MM.1S (cell line): ENCODE data around the gene ALDH5A1.

ENCODE experiments used
- DNase-seq: peaks from one replicate; pipeline ENCODE4 v3.0.0-alpha.2; 2015
- H2AFZ ChIP-seq: fragments of 300-600 bp; sonication (generic); 2 replicates; pipeline ENCODE4 v1.6.0; 2016; ENCODE audit warnings: antibody characterized with exemption, low read length
- H3F3A ChIP-seq: fragments of 300-600 bp; sonication (generic); 2 replicates; pipeline ENCODE4 v1.6.1; 2016; ENCODE audit warnings: mild to moderate bottlenecking, antibody characterized with exemption, low read length, moderate library complexity, mixed read lengths; ENCODE audit not compliant: insufficient read depth
- H3K27ac ChIP-seq: fragments of 300-600 bp; sonication (generic); 2 replicates; pipeline ENCODE4 v1.5.1; 2016; ENCODE audit warnings: mild to moderate bottlenecking, low read length
- H3K27me3 ChIP-seq: fragments of 300-600 bp; sonication (generic); replicated peaks from 2 replicates; pipeline ENCODE4 v1.6.0; 2016; ENCODE audit warnings: low read length; ENCODE audit not compliant: insufficient read depth
- H3K36me3 ChIP-seq: fragments of 300-600 bp; sonication (generic); replicated peaks from 2 replicates; pipeline ENCODE4 v1.6.1; 2016; ENCODE audit warnings: mild to moderate bottlenecking, low read length, mixed read lengths; ENCODE audit not compliant: insufficient read depth
- H3K4me1 ChIP-seq: fragments of 300-600 bp; sonication (generic); 2 replicates; pipeline ENCODE4 v1.6.1; 2016; ENCODE audit warnings: low read length, mixed read lengths
- H3K4me2 ChIP-seq: fragments of 300-600 bp; sonication (generic); 2 replicates; pipeline ENCODE4 v1.6.0; 2016; ENCODE audit warnings: low read depth, low read length
- H3K4me3 ChIP-seq: fragments of 300-600 bp; sonication (generic); 2 replicates; pipeline ENCODE4 v1.5.1; 2016; ENCODE audit warnings: low read length, mixed read lengths
- H3K79me2 ChIP-seq: fragments of 300-600 bp; sonication (generic); 2 replicates; pipeline ENCODE4 v1.6.1; 2016; ENCODE audit warnings: mixed run types, low read length, mixed read lengths
- H3K9ac ChIP-seq: fragments of 300-600 bp; sonication (generic); 2 replicates; pipeline ENCODE4 v1.6.1; 2016; ENCODE audit warnings: low read length, mixed read lengths
- H3K9me2 ChIP-seq: fragments of 300-600 bp; sonication (generic); replicated peaks from 2 replicates; pipeline ENCODE4 v1.6.1; 2016; ENCODE audit warnings: mild to moderate bottlenecking, low read length, mixed read lengths; ENCODE audit not compliant: insufficient read depth
- H3K9me3 ChIP-seq: fragments of 300-600 bp; sonication (generic); replicated peaks from 2 replicates; pipeline ENCODE4 v1.6.1; 2016; ENCODE audit warnings: mild to moderate bottlenecking, low read length, mixed read lengths; ENCODE audit not compliant: insufficient read depth
- H4K20me1 ChIP-seq: fragments of 300-600 bp; sonication (generic); 2 replicates; pipeline ENCODE4 v1.6.1; 2016; ENCODE audit warnings: mild to moderate bottlenecking, low read length, moderate library complexity, mixed read lengths; ENCODE audit not compliant: insufficient read depth
- EZH2 ChIP-seq: fragments of 300-600 bp; sonication (generic); optimal IDR thresholded peaks from 2 replicates; pipeline ENCODE3; 2017; ENCODE audit warnings: low read depth, mild to moderate bottlenecking, antibody characterized with exemption, low read length, mixed read lengths
- EZH2phosphoT487 ChIP-seq: fragments of 300-600 bp; sonication (generic); IDR thresholded peaks from 2 replicates; pipeline ENCODE4 v1.6.1; 2018; ENCODE audit warnings: antibody characterized with exemption, low read length
- TF ChIP-seq, protein P1 (sequence below): fragments of 300-600 bp; sonication (generic); IDR thresholded peaks from 2 replicates; pipeline ENCODE4 v1.5.1; 2016; ENCODE audit warnings: antibody characterized with exemption, low read length, mixed read lengths

Gene ALDH5A1

DNA sequence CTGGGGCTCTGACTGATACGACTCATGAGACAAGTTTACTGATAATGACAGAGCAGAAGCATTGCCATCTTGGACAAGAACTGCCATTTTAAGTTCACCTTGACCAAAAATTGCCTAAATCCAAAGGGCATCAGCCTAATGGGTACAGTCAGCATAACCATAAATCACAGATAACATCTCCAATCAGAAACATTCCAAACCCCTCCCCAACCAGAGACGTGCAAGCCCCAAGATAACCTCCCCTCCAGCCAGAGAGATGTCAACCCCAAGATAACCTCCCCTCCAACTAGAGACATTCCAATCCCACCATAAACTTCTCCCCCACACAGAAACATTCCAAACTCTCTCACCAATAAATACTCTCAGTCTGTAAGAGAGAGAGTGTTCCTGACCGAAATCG is 15.9 kb upstream of the ALDH5A1 start:
- Histone ChIP-seq H3K27ac (no peak overlapping the region), H3K79me2 (no peaks in the 10 kb centered on the region), H4K20me1 (no peaks in the 10 kb centered on the region), H3K36me3 (no peaks in the 10 kb centered on the region), H3K4me1 (peaks cover 10% of the 10 kb centered on the region), H2AFZ (no peak overlapping the region), H3F3A (peaks cover 12% of the 10 kb centered on the region), H3K9ac (no peak overlapping the region), H3K27me3 (no peaks in the 10 kb centered on the region), H3K9me2 (no peaks in the 10 kb centered on the region), H3K9me3 (no peaks in the 10 kb centered on the region), H3K4me2 (no peak overlapping the region), H3K4me3 (no peak overlapping the region)
- TF ChIP-seq EZH2 (no peak), EZH2phosphoT487 (no peak)
- TF ChIP-seq, protein P1, sequence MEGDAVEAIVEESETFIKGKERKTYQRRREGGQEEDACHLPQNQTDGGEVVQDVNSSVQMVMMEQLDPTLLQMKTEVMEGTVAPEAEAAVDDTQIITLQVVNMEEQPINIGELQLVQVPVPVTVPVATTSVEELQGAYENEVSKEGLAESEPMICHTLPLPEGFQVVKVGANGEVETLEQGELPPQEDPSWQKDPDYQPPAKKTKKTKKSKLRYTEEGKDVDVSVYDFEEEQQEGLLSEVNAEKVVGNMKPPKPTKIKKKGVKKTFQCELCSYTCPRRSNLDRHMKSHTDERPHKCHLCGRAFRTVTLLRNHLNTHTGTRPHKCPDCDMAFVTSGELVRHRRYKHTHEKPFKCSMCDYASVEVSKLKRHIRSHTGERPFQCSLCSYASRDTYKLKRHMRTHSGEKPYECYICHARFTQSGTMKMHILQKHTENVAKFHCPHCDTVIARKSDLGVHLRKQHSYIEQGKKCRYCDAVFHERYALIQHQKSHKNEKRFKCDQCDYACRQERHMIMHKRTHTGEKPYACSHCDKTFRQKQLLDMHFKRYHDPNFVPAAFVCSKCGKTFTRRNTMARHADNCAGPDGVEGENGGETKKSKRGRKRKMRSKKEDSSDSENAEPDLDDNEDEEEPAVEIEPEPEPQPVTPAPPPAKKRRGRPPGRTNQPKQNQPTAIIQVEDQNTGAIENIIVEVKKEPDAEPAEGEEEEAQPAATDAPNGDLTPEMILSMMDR = no peak
- DNase-seq = no peak

DNA sequence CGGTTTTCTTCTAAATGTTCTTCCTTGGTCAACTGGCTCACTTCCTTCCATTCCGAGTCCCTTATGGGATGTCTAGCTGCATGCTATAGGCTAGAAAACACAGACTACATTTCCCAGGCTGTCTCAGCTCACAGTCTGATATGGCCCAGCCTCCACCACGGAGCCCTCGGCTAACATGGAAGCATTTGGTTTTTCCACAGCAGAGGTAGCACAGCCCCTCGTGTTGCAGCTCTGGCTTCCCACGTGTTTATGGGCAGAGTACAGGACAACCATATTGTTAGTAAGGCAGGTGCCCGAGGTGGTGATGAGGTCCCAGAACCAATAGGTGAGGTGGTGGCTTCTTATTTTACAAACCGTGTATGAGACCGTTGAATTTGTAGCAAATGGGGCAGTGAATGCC is 14.1 kb upstream of the ALDH5A1 start:
- H3K9ac ChIP-seq = no peak overlapping the region
- H3K4me2 ChIP-seq = no peak overlapping the region
- H3K4me1 ChIP-seq = peaks cover 10% of the 10 kb centered on the region
- peaks cover 16% of the 10 kb centered on the region for H3F3A ChIP-seq
- H4K20me1 ChIP-seq = no peaks in the 10 kb centered on the region
- DNase-seq = no peak
- TF ChIP-seq EZH2 (no peak), EZH2phosphoT487 (no peak)
- H3K36me3 ChIP-seq = no peaks in the 10 kb centered on the region
- H3K27ac ChIP-seq = no peak overlapping the region
- no peaks in the 10 kb centered on the region for H3K9me2 ChIP-seq
- H3K4me3 ChIP-seq = no peak overlapping the region
- no peaks in the 10 kb centered on the region for H3K9me3 ChIP-seq
- H3K27me3 ChIP-seq = no peaks in the 10 kb centered on the region
- no peaks in the 10 kb centered on the region for H3K79me2 ChIP-seq
- no peak overlapping the region for H2AFZ ChIP-seq

DNA sequence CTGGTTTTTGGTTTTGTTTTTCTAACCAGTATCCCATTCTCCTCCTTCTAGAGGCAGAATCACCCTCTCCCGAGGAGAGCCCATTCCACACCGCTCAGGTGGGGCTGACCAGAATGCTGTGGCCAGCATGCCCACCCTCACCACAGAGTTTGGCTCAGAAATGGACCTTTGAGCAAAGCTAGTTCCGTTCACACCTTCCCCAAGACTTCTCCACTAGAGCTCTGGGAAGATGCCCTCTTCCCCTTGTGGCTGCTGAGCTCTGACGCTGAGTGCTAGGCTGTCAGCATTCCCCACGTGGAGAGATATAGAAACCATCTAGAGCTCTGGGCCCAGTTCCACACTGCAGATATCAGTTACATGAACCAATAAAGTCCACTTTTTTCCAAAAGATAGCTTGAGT is 13.3 kb upstream of the ALDH5A1 start:
- Histone ChIP-seq H3K9ac (no peak overlapping the region), H3K4me2 (no peak overlapping the region), H3K27ac (no peak overlapping the region), H3K4me1 (peaks cover 10% of the 10 kb centered on the region), H3K79me2 (no peaks in the 10 kb centered on the region), H3K27me3 (no peaks in the 10 kb centered on the region), H3F3A (peaks cover 16% of the 10 kb centered on the region), H3K36me3 (no peaks in the 10 kb centered on the region), H3K9me2 (no peaks in the 10 kb centered on the region), H3K9me3 (no peaks in the 10 kb centered on the region), H3K4me3 (no peak overlapping the region), H4K20me1 (no peaks in the 10 kb centered on the region), H2AFZ (no peak overlapping the region)
- DNase-seq = no peak
- TF ChIP-seq EZH2phosphoT487 = no peak
- TF ChIP-seq, protein P1 = no peak
- TF ChIP-seq EZH2 = no peak

DNA sequence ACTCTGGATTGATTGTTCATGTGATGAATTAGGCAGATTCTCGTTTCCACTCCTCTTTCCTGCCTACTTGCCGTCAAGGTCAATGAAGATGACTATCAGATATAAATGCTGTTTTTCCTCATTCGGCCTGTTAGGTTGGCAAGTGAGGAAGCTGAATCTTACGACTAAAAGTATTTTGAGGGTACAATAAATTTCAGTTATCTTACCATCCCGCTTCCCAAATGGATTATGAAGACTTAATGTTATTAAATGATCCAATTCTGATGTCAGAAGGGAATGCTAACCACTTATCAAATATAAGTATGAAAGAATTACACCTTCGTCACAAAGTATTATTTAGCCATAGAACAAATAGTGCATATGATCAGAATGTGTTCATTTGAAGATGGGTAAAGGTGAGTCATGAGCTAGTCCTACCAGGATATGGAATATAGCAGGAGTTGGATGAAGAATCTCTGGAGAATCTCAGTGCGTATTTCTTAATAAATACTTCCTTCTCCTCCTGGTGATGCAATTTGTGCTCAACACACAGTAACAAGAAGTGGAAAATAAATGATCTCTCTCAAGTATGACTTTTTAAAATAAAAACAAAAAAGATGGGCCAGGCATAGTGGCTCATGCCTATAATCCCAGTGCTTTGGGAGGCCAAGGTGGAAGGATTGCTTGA is 10.0 kb upstream of the ALDH5A1 start:
- Histone ChIP-seq H3K4me2 (no peak overlapping the region), H3K36me3 (no peaks in the 10 kb centered on the region), H3K9me2 (no peaks in the 10 kb centered on the region), H3K9ac (no peak overlapping the region), H3F3A (peaks cover 16% of the 10 kb centered on the region), H3K4me1 (peaks cover 10% of the 10 kb centered on the region), H3K79me2 (no peaks in the 10 kb centered on the region), H3K27ac (no peak overlapping the region), H2AFZ (no peak overlapping the region), H3K27me3 (no peaks in the 10 kb centered on the region), H3K9me3 (no peaks in the 10 kb centered on the region), H4K20me1 (no peaks in the 10 kb centered on the region), H3K4me3 (no peak overlapping the region)
- TF ChIP-seq, protein P1 = no peak
- no peak for TF ChIP-seq EZH2
- no peak for TF ChIP-seq EZH2phosphoT487
- no peak for DNase-seq
